ENCODE data around the gene SYCP2. TPM values are rescaled to one million over a fixed set of nuclear protein-coding genes. Genes with fewer than 3 reads are reported as not detected.

The SYCP2 gene
- polyA plus RNA-seq, 1 of the 3 experiments (the other 2 are of a cell fraction), result 0.76 TPM

DNA sequence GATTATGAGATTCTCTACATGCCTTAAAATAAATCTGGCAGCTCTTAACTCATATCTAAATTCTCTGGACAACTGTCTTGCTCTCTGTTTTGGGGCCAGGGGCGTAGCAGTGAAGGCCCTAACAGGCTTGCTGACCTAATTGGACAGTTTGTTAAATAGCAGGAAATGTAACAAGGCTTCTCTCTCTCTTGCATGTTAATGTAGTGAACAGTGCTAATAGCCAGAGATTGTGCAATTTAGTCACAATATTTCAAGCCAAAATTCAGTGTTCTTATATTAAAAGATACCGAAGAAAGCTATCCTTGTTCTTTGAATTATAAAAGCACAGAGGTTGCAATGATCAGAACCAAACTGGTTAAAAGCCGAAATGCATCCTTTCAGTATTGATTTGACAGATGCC is 3.7 kb upstream of the SYCP2 start:
- Histone ChIP-seq H3K9ac (no peak overlapping the region), H3K36me3 (replicated peaks in 1 of 2; ENCODE audit: control insufficient read depth in 1 of 2, insufficient read depth in 2 of 2, low read length in 1 of 2) (peaks cover under 1 to 5% of the 10 kb centered on the region in 2 experiments), H3K4me2 (no peak overlapping the region), H4K20me1 (ENCODE audit: insufficient read depth) (no peaks in the 10 kb centered on the region), H3F3A (replicated peaks; ENCODE audit: insufficient read depth) (peaks cover 14% of the 10 kb centered on the region), H3K79me2 (ENCODE audit: insufficient read depth) (peaks cover 31% of the 10 kb centered on the region), H3K4me3 (ENCODE audit: low read depth in 2 of 2, low read length in 1 of 2) (no peak overlapping the region), H3K27me3 (ENCODE audit: insufficient read depth) (no peaks in the 10 kb centered on the region), H3K9me3 (no peaks in the 10 kb centered on the region), H3K9me2 (no peaks in the 10 kb centered on the region), H3K4me1 (ENCODE audit: control insufficient read depth in 1 of 2, insufficient read depth in 2 of 2, low read depth in 1 of 2, low read length in 1 of 2) (peaks cover 8 to 28% of the 10 kb centered on the region in 2 experiments; a peak in 3 of 4 replicates), H2AFZ (ENCODE audit: low read depth) (no peak overlapping the region), H3K27ac (ENCODE audit: low read depth in 2 of 2, low read length in 1 of 2) (no peak overlapping the region)
- TF ChIP-seq RCOR1 (IDR thresholded peaks at IDR 0.05; ENCODE audit: low read length), result no peak
- no peak for DNase-seq
- CTCF ChIA-PET, result interaction anchor here (0.8 to 9.8 kb wide), 2 partner anchors 13 to 14 kb away, joined by 3 to 95 read pairs; no protein-coding TSS in a partner anchor
- 96% methylated on average over 3 of the region's 3 CpGs for WGBS (ENCODE audit: low lambda C conversion rate)
- POLR2A ChIA-PET, result no interaction called here

DNA sequence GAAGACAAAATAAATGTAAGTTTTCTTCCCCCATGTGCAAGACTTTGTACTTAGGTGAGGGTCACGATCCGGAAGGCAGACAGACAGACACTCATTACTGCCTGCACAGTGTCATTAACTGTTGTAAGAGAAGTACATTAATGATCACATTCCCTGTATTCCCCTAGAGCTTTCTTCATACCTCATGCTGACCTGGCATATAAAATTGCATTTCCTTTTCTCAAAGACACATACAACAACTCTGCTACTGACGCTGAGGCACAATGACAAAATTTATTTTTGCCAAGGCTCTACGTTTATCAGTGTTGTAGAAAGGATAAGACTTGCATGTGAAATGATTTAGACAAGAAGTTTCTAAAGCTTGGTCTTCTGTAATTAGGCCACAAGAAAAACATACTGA is 3.0 kb upstream of the SYCP2 start:
- peaks cover 0 to 2% of the 10 kb centered on the region in 2 experiments for H3K36me3 ChIP-seq (replicated peaks in 1 of 2; ENCODE audit: control insufficient read depth in 1 of 2, insufficient read depth in 2 of 2, low read length in 1 of 2)
- no peaks in the 10 kb centered on the region for H4K20me1 ChIP-seq (ENCODE audit: insufficient read depth)
- H3K4me3 ChIP-seq (ENCODE audit: low read depth in 2 of 2, low read length in 1 of 2), result no peak overlapping the region
- DNase-seq, result no peak
- H3K9ac ChIP-seq, result no peak overlapping the region
- no peak overlapping the region for H3K4me2 ChIP-seq
- H2AFZ ChIP-seq (ENCODE audit: low read depth), result no peak overlapping the region
- no peak overlapping the region for H3K27ac ChIP-seq (ENCODE audit: low read depth in 2 of 2, low read length in 1 of 2)
- H3F3A ChIP-seq (replicated peaks; ENCODE audit: insufficient read depth), result peaks cover 14% of the 10 kb centered on the region
- no peaks in the 10 kb centered on the region for H3K27me3 ChIP-seq (ENCODE audit: insufficient read depth)
- H3K79me2 ChIP-seq (ENCODE audit: insufficient read depth), result peaks cover 23% of the 10 kb centered on the region
- POLR2A ChIA-PET, result no interaction called here
- H3K4me1 ChIP-seq (ENCODE audit: control insufficient read depth in 1 of 2, insufficient read depth in 2 of 2, low read depth in 1 of 2, low read length in 1 of 2), result peaks cover 8 to 25% of the 10 kb centered on the region in 2 experiments; a peak in 3 of 4 replicates
- no peaks in the 10 kb centered on the region for H3K9me2 ChIP-seq
- TF ChIP-seq MXI1 (IDR thresholded peaks at IDR 0.05; ENCODE audit: low read depth, low read length) (no peak), RFX5 (IDR thresholded peaks at IDR 0.05; ENCODE audit: low read length) (no peak), MEF2A (IDR thresholded peaks at IDR 0.05; ENCODE audit: borderline replicate concordance, low read depth) (no peak), NFIC (IDR thresholded peaks at IDR 0.05; ENCODE audit: borderline replicate concordance) (no peak), RCOR1 (IDR thresholded peaks at IDR 0.05; ENCODE audit: low read length) (no peak), EP300 (IDR thresholded peaks at IDR 0.05; ENCODE audit: borderline replicate concordance in 1 of 2, low read depth in 1 of 2, low read length in 1 of 2) (no peak), RXRA (IDR thresholded peaks at IDR 0.05; ENCODE audit: borderline replicate concordance, low read depth) (no peak), TAF1 (IDR thresholded peaks at IDR 0.05; ENCODE audit: borderline replicate concordance, low read depth, low read length) (no peak), TEAD4 (IDR thresholded peaks at IDR 0.05; ENCODE audit: borderline replicate concordance, insufficient read depth) (no peak)
- TF ChIP-seq, protein P1, sequence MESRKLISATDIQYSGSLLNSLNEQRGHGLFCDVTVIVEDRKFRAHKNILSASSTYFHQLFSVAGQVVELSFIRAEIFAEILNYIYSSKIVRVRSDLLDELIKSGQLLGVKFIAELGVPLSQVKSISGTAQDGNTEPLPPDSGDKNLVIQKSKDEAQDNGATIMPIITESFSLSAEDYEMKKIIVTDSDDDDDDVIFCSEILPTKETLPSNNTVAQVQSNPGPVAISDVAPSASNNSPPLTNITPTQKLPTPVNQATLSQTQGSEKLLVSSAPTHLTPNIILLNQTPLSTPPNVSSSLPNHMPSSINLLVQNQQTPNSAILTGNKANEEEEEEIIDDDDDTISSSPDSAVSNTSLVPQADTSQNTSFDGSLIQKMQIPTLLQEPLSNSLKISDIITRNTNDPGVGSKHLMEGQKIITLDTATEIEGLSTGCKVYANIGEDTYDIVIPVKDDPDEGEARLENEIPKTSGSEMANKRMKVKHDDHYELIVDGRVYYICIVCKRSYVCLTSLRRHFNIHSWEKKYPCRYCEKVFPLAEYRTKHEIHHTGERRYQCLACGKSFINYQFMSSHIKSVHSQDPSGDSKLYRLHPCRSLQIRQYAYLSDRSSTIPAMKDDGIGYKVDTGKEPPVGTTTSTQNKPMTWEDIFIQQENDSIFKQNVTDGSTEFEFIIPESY (IDR thresholded peaks at IDR 0.05; ENCODE audit: borderline replicate concordance, low read depth), result no peak
- TF ChIP-seq, protein P2, sequence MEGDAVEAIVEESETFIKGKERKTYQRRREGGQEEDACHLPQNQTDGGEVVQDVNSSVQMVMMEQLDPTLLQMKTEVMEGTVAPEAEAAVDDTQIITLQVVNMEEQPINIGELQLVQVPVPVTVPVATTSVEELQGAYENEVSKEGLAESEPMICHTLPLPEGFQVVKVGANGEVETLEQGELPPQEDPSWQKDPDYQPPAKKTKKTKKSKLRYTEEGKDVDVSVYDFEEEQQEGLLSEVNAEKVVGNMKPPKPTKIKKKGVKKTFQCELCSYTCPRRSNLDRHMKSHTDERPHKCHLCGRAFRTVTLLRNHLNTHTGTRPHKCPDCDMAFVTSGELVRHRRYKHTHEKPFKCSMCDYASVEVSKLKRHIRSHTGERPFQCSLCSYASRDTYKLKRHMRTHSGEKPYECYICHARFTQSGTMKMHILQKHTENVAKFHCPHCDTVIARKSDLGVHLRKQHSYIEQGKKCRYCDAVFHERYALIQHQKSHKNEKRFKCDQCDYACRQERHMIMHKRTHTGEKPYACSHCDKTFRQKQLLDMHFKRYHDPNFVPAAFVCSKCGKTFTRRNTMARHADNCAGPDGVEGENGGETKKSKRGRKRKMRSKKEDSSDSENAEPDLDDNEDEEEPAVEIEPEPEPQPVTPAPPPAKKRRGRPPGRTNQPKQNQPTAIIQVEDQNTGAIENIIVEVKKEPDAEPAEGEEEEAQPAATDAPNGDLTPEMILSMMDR (IDR thresholded peaks at IDR 0.05), result no peak
- no peaks in the 10 kb centered on the region for H3K9me3 ChIP-seq
- CTCF ChIA-PET, result interaction anchor here (0.8 to 9.8 kb wide), 2 partner anchors 12 to 15 kb away, joined by 3 to 95 read pairs; no protein-coding TSS in a partner anchor
- 94% methylated on average over 4 of the region's 4 CpGs for WGBS (ENCODE audit: low lambda C conversion rate)
